Measurements from ENCODE around the gene TIPARP. TPM values are rescaled to one million over a fixed set of nuclear protein-coding genes. Genes with fewer than 3 reads are reported as not detected.
"Not testable (repeated sequence)": the region's sequence is repeated elsewhere in the genome, so short reads cannot be mapped to it uniquely, and the experiment has no call there.

The TIPARP gene
- total RNA-seq, 1 experiment from 2014 or later: 35.0 TPM

DNA sequence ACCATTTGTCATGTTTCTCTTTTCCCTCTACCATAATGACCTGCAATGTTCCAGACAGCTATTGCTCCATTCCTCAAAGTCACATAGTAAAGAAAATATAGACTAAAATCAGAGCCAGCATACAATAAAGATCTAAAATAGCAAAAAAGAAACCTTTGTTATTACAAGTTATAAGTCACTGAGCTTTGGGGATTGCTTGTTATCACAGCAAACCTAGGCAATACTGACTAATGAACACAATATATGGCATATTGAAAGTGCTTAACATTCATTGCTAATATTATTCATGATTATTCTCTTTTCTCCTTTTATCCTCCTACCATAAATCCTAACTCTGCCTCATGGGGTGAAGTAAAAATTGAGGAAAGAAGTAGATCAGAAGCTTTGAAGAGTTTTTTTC is 27.4 kb upstream of the TIPARP start:
- no peak overlapping the region for H2AFZ ChIP-seq
- DNase-seq: no peak
- 0 out of 2 replicates have a peak, but pooled peaks cover 5% of the 10 kb centered on the region for H3F3A ChIP-seq (ENCODE audit: insufficient read depth, low read depth)
- CTCF ChIA-PET: no interaction called here
- no peaks in the 10 kb centered on the region for H3K79me2 ChIP-seq (ENCODE audit: low read depth)
- H3K9me3 ChIP-seq (ENCODE audit: insufficient read depth, low read depth): no peaks in the 10 kb centered on the region
- no peaks in the 10 kb centered on the region for H3K27me3 ChIP-seq (ENCODE audit: insufficient read depth, low read depth)
- no peaks in the 10 kb centered on the region for H4K20me1 ChIP-seq (ENCODE audit: insufficient read depth)
- H3K4me3 ChIP-seq: no peak overlapping the region
- no peaks in the 10 kb centered on the region for H3K9me2 ChIP-seq (ENCODE audit: insufficient read depth)
- TF ChIP-seq, protein P1, sequence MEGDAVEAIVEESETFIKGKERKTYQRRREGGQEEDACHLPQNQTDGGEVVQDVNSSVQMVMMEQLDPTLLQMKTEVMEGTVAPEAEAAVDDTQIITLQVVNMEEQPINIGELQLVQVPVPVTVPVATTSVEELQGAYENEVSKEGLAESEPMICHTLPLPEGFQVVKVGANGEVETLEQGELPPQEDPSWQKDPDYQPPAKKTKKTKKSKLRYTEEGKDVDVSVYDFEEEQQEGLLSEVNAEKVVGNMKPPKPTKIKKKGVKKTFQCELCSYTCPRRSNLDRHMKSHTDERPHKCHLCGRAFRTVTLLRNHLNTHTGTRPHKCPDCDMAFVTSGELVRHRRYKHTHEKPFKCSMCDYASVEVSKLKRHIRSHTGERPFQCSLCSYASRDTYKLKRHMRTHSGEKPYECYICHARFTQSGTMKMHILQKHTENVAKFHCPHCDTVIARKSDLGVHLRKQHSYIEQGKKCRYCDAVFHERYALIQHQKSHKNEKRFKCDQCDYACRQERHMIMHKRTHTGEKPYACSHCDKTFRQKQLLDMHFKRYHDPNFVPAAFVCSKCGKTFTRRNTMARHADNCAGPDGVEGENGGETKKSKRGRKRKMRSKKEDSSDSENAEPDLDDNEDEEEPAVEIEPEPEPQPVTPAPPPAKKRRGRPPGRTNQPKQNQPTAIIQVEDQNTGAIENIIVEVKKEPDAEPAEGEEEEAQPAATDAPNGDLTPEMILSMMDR (conservative IDR thresholded peaks at IDR 0.05): no peak
- no peak for TF ChIP-seq EZH2 (IDR thresholded peaks at IDR 0.05; ENCODE audit: low read depth)
- no peak overlapping the region for H3K4me2 ChIP-seq
- intact Hi-C loops (cut with micrococcal nuclease; ENCODE audit: unreplicated experiment): no loop called here
- BruUV-seq (replicated peaks): no TSS peak
- no peaks in the 10 kb centered on the region for H3K36me3 ChIP-seq (ENCODE audit: low read depth)
- POLR2A ChIA-PET (ENCODE audit: unreplicated experiment): no interaction called here
- no peaks in the 10 kb centered on the region for H3K4me1 ChIP-seq (replicated peaks; ENCODE audit: insufficient read depth)
- no peak overlapping the region for H3K27ac ChIP-seq

DNA sequence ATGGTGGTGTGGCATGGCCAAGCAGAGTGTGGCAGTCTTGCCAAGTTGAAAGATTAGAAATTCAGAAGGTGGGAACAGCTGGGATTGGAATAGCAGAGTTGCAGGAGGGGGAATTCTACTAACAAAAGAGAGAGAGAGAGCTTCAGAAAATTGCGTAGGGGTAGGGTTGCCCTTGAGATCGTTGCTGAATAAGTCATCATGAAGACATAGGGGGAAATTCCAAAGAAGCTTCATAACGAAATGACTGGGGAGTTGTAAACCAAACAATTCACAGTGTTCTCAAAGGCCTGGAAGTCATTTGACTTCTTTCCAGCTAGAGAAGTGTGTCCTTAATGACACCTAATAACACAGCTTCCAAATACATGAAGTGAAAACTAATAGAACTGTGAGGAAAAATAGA is 26.3 kb upstream of the TIPARP start:
- Histone ChIP-seq H3F3A (ENCODE audit: insufficient read depth, low read depth) (0 out of 2 replicates have a peak, but pooled peaks cover 5% of the 10 kb centered on the region), H3K4me3 (no peak overlapping the region), H3K79me2 (ENCODE audit: low read depth) (no peaks in the 10 kb centered on the region), H3K9me2 (ENCODE audit: insufficient read depth) (peaks cover 3% of the 10 kb centered on the region; the same call in 1 of the 2 replicates), H3K27ac (no peak overlapping the region), H3K27me3 (ENCODE audit: insufficient read depth, low read depth) (no peaks in the 10 kb centered on the region), H3K4me1 (replicated peaks; ENCODE audit: insufficient read depth) (no peaks in the 10 kb centered on the region), H2AFZ (no peak overlapping the region), H3K9me3 (ENCODE audit: insufficient read depth, low read depth) (no peaks in the 10 kb centered on the region), H3K4me2 (no peak overlapping the region), H3K36me3 (ENCODE audit: low read depth) (no peaks in the 10 kb centered on the region), H4K20me1 (ENCODE audit: insufficient read depth) (no peaks in the 10 kb centered on the region)
- BruUV-seq (replicated peaks): no TSS peak
- no peak for TF ChIP-seq EZH2 (IDR thresholded peaks at IDR 0.05; ENCODE audit: low read depth)
- TF ChIP-seq, protein P1 (conservative IDR thresholded peaks at IDR 0.05): no peak
- POLR2A ChIA-PET (ENCODE audit: unreplicated experiment): no interaction called here
- intact Hi-C loops (cut with micrococcal nuclease; ENCODE audit: unreplicated experiment): no loop called here
- DNase-seq: no peak
- CTCF ChIA-PET: no interaction called here

DNA sequence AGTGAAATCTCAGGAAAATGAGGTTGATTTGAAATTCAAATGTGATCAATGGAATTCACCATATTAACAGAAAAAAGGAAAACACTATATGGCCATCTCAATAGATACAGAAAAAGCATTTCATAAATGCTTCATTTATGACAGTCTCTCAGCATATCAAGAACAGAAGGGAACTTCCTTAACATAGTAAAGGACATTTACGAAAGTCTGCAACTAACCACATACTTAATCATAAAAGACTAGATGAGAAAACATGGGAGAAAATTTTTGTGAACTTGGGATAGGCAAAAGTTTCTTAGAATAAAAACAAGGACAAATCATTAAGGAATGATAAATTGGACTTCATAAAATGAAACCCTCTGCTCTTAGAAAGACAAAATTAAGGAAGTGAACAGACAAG is 24.7 kb upstream of the TIPARP start:
- Histone ChIP-seq H3K9me3 (ENCODE audit: insufficient read depth, low read depth) (no peaks in the 10 kb centered on the region), H3K4me1 (replicated peaks; ENCODE audit: insufficient read depth) (no peaks in the 10 kb centered on the region), H3K4me3 (no peak overlapping the region), H3F3A (ENCODE audit: insufficient read depth, low read depth) (0 out of 2 replicates have a peak, but pooled peaks cover 5% of the 10 kb centered on the region), H3K36me3 (ENCODE audit: low read depth) (no peaks in the 10 kb centered on the region), H3K27me3 (ENCODE audit: insufficient read depth, low read depth) (no peaks in the 10 kb centered on the region), H4K20me1 (ENCODE audit: insufficient read depth) (no peaks in the 10 kb centered on the region), H3K9me2 (ENCODE audit: insufficient read depth) (peaks cover 3% of the 10 kb centered on the region; the same call in 1 of the 2 replicates), H3K27ac (no peak overlapping the region), H3K79me2 (ENCODE audit: low read depth) (no peaks in the 10 kb centered on the region), H3K4me2 (no peak overlapping the region), H2AFZ (no peak overlapping the region)
- TF ChIP-seq, protein P1 (conservative IDR thresholded peaks at IDR 0.05): no peak
- no peak for TF ChIP-seq EZH2 (IDR thresholded peaks at IDR 0.05; ENCODE audit: low read depth)
- ChIA-PET CTCF (no interaction called here), POLR2A (ENCODE audit: unreplicated experiment) (no interaction called here)
- intact Hi-C loops (cut with micrococcal nuclease; ENCODE audit: unreplicated experiment): no loop called here
- BruUV-seq (replicated peaks): no TSS peak
- DNase-seq: no peak

DNA sequence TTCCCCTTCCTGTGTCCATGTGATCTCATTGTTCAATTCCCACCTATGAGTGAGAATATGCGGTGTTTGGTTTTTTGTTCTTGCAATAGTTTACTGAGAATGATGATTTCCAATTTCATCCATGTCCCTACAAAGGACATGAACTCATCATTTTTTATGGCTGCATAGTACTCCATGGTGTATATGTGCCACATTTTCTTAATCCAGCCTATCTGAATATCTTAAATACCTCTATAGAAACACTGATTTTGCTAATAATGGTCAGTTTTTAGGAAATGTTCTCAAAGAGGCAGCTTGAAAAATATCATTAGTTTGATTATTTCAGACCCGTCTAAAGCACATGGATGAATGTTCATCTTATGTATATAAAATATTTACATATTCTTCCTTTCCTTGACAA is 21.7 kb upstream of the TIPARP start:
- not testable (repeated sequence) for H3K36me3 ChIP-seq (ENCODE audit: low read depth)

More for the DNA sequence above, 21.7 kb upstream of the TIPARP start:
- H3F3A ChIP-seq (ENCODE audit: insufficient read depth, low read depth); H3K4me3 ChIP-seq; H3K27ac ChIP-seq; H3K4me1 ChIP-seq (replicated peaks; ENCODE audit: insufficient read depth); POLR2A ChIA-PET (ENCODE audit: unreplicated experiment); H3K27me3 ChIP-seq (ENCODE audit: insufficient read depth, low read depth); H3K4me2 ChIP-seq; H3K79me2 ChIP-seq (ENCODE audit: low read depth); H2AFZ ChIP-seq; H4K20me1 ChIP-seq (ENCODE audit: insufficient read depth); CTCF ChIA-PET; H3K9me3 ChIP-seq (ENCODE audit: insufficient read depth, low read depth); intact Hi-C loops (cut with micrococcal nuclease; ENCODE audit: unreplicated experiment); DNase-seq; BruUV-seq (replicated peaks); H3K9me2 ChIP-seq (ENCODE audit: insufficient read depth): not testable (repeated sequence)
